OCI-LY3 (cell line): ENCODE data around the gene NPIPA1.
"Not testable (repeated sequence)": the region's sequence is repeated elsewhere in the genome, so short reads cannot be mapped to it uniquely, and the experiment has no call there.

Experiments used
- CTCF ChIP-seq: fragments of 200-600, 300-600 bp; sonication (generic); IDR thresholded peaks from 2 replicates; pipeline ENCODE4 v1.5.1; 2014; ENCODE audit warnings: antibody characterized with exemption, low read length, low read depth
- EZH2phosphoT487 ChIP-seq: fragments of 200-600 bp; shearing (Covaris generic); IDR thresholded peaks from 2 replicates; pipeline ENCODE4 v1.6.1; 2018; ENCODE audit warnings: antibody characterized with exemption, mixed run types, low read depth

- TF ChIP-seq CTCF, EZH2phosphoT487: not testable (repeated sequence)
Measured at GRCh38 chr16:14975418-14976194, 38.4 kb downstream of the NPIPA1 start.
